GM23248 (cell line): ENCODE data around the gene ABCC4. TPM values are rescaled to one million over a fixed set of nuclear protein-coding genes. Genes with fewer than 3 reads are reported as not detected.
A peak's percentile ranks its signal among the peaks of the same experiment; 100 is the strongest.

Experiments
- DNase-seq: peaks from one replicate; pipeline ENCODE4 v3.0.0-alpha.2; 2015
- H2AFZ ChIP-seq: fragments of 200-600 bp; sonication (generic); 2 replicates; pipeline ENCODE4 v1.6.1; 2016; ENCODE audit warnings: antibody characterized with exemption
- H3F3A ChIP-seq: fragments of 200-600 bp; sonication (generic); 2 replicates; pipeline ENCODE4 v1.6.1; 2016; ENCODE audit warnings: mild to moderate bottlenecking, antibody characterized with exemption, mixed run types; ENCODE audit not compliant: insufficient read depth
- H3K27ac ChIP-seq: fragments of 200-600 bp; sonication (generic); 2 replicates; pipeline ENCODE4 v1.5.1; 2016; ENCODE audit warnings: mild to moderate bottlenecking
- H3K27me3 ChIP-seq: fragments of 200-600 bp; sonication (generic); replicated peaks from 2 replicates; pipeline ENCODE4 v1.6.1; 2016; ENCODE audit warnings: mild to moderate bottlenecking; ENCODE audit not compliant: insufficient read depth
- H3K36me3 ChIP-seq: fragments of 200-600 bp; sonication (generic); 2 replicates; pipeline ENCODE4 v1.6.1; 2016; ENCODE audit warnings: low read depth, mild to moderate bottlenecking
- H3K4me1 ChIP-seq: fragments of 200-600 bp; sonication (generic); 2 replicates; pipeline ENCODE4 v1.6.1; 2016; ENCODE audit warnings: mild to moderate bottlenecking; ENCODE audit not compliant: insufficient read depth
- H3K4me2 ChIP-seq: fragments of 200-600 bp; sonication (generic); one replicate; pipeline ENCODE4 v1.6.1; 2016; ENCODE audit warnings: mild to moderate bottlenecking; ENCODE audit not compliant: unreplicated experiment
- H3K4me3 ChIP-seq: fragments of 200-600 bp; sonication (generic); 2 replicates; pipeline ENCODE4 v1.5.1; 2016; ENCODE audit warnings: mild to moderate bottlenecking
- H3K79me2 ChIP-seq: fragments of 200-600 bp; sonication (generic); 2 replicates; pipeline ENCODE4 v1.6.1; 2016; ENCODE audit warnings: mild to moderate bottlenecking; ENCODE audit not compliant: insufficient read depth
- H3K9ac ChIP-seq: fragments of 200-600 bp; sonication (generic); 2 replicates; pipeline ENCODE4 v1.6.1; 2016; ENCODE audit warnings: mild to moderate bottlenecking
- H3K9me2 ChIP-seq: fragments of 200-600 bp; sonication (generic); 2 replicates; pipeline ENCODE4 v1.6.1; 2016; ENCODE audit warnings: mixed run types, mild to moderate bottlenecking, moderate library complexity; ENCODE audit not compliant: insufficient read depth
- H3K9me3 ChIP-seq: fragments of 200-600 bp; sonication (generic); one replicate; pipeline ENCODE4 v1.6.1; 2017; ENCODE audit warnings: low read depth
- H4K20me1 ChIP-seq: fragments of 200-600 bp; sonication (generic); 2 replicates; pipeline ENCODE4 v1.6.0; 2016; ENCODE audit not compliant: insufficient read depth
- EZH2 ChIP-seq: fragments of 200-600 bp; sonication (generic); IDR thresholded peaks from 2 replicates; pipeline ENCODE4 v1.6.1; 2018; ENCODE audit warnings: antibody characterized with exemption, mild to moderate bottlenecking; ENCODE audit not compliant: insufficient read depth, poor library complexity, severe bottlenecking
- EZH2phosphoT487 ChIP-seq: fragments of 200-600 bp; sonication (generic); IDR thresholded peaks from 2 replicates; pipeline ENCODE4 v1.6.1; 2018; ENCODE audit warnings: antibody characterized with exemption, moderate library complexity, mild to moderate bottlenecking, low read depth; ENCODE audit not compliant: insufficient read depth
- WGBS, 2 experiments: methylation state at CpG; one replicate each; pipeline ENCODE4 v1.1.6; 2015 to 2017; ENCODE audit warnings: low lambda C conversion rate in 2 of 2, low coverage in 1 of 2; ENCODE audit errors: missing lambda C conversion rate in 2 of 2; 5-methylcytosine and 5-hydroxymethylcytosine counted together
- in situ Hi-C: fragments of 300-500 bp; cut with MboI; formaldehyde crosslinking; loops from 2 replicates; pipeline ENCODE4 v1.15.0; 2020
- polyA plus RNA-seq: library from polyadenylated mRNA; unstranded; fragments of >200 nt; fragmentation: Nextera tagmentation; extraction: Ambion mirVana; gene quantifications from 2 replicates; pipeline ENCODE4 v1.2.1, GENCODE V29; 2016
- total RNA-seq: library from RNA; depleted of rRNA; stranded (reverse); fragments of >200 nt; shearing (Covaris generic); gene quantifications from 2 replicates; pipeline ENCODE4 v1.2.3, GENCODE V29; 2014

ABCC4 gene
- total and polyA plus RNA-seq, 2 experiments from 2014 or later: 3.9 to 11.2 TPM

GRCh38 chr13:95154413-95154886, 146.8 kb downstream of the ABCC4 start:
- H3K27me3 ChIP-seq: no peaks in the 10 kb centered on the region
- no peaks in the 10 kb centered on the region for H3K9me3 ChIP-seq
- H4K20me1 ChIP-seq: no peaks in the 10 kb centered on the region
- TF ChIP-seq EZH2 (no peak), EZH2phosphoT487 (no peak)
- H3F3A ChIP-seq: no peaks in the 10 kb centered on the region
- peak; percentile 38 for DNase-seq
- no peak overlapping the region for H3K27ac ChIP-seq
- H3K4me1 ChIP-seq: peaks cover 9% of the 10 kb centered on the region; the same call in 1 of the 2 replicates
- no peak overlapping the region for H3K4me3 ChIP-seq
- H3K9me2 ChIP-seq: no peaks in the 10 kb centered on the region
- in situ Hi-C loops: loop anchor here (25.0 kb wide), 1 partner anchor 492 kb away; no protein-coding TSS in a partner anchor
- 58 to 59% methylated on average over 3 of the region's 3 CpGs for WGBS, 2 experiments
- H3K79me2 ChIP-seq: no peaks in the 10 kb centered on the region
- no peak overlapping the region for H2AFZ ChIP-seq
- no peak overlapping the region for H3K4me2 ChIP-seq
- H3K9ac ChIP-seq: no peak overlapping the region; the same call in 1 of the 2 replicates
- H3K36me3 ChIP-seq: no peaks in the 10 kb centered on the region

GRCh38 chr13:95153647-95154412, 147.4 kb downstream of the ABCC4 start:
- H3K9me3 ChIP-seq: no peaks in the 10 kb centered on the region
- H3K4me1 ChIP-seq: peaks cover 9% of the 10 kb centered on the region; the same call in 1 of the 2 replicates
- no peaks in the 10 kb centered on the region for H4K20me1 ChIP-seq
- H3K36me3 ChIP-seq: no peaks in the 10 kb centered on the region
- no peaks in the 10 kb centered on the region for H3K79me2 ChIP-seq
- no peak overlapping the region for H3K4me3 ChIP-seq
- no peak overlapping the region for H2AFZ ChIP-seq
- no peak for TF ChIP-seq EZH2phosphoT487
- TF ChIP-seq EZH2: no peak
- H3K27ac ChIP-seq: no peak overlapping the region
- 71 to 77% methylated on average over 7 of the region's 7 CpGs for WGBS, 2 experiments
- H3K9ac ChIP-seq: no peak overlapping the region; the same call in 1 of the 2 replicates
- H3K27me3 ChIP-seq: no peaks in the 10 kb centered on the region
- H3F3A ChIP-seq: no peaks in the 10 kb centered on the region
- in situ Hi-C loops: loop anchor here (25.0 kb wide), 1 partner anchor 492 kb away; no protein-coding TSS in a partner anchor
- H3K4me2 ChIP-seq: no peak overlapping the region
- DNase-seq: peak; percentile 28
- H3K9me2 ChIP-seq: no peaks in the 10 kb centered on the region

GRCh38 chr13:95151942-95152587, 149.2 kb downstream of the ABCC4 start:
- WGBS, 2 experiments: 97 to 98% methylated on average over 4 of the region's 4 CpGs
- in situ Hi-C loops: loop anchor here (25.0 kb wide), 1 partner anchor 490 kb away; no protein-coding TSS in a partner anchor
- no peaks in the 10 kb centered on the region for H3K27me3 ChIP-seq
- TF ChIP-seq EZH2 (no peak), EZH2phosphoT487 (no peak)
- H4K20me1 ChIP-seq: no peaks in the 10 kb centered on the region
- H3K9ac ChIP-seq: no peak overlapping the region
- H2AFZ ChIP-seq: no peak overlapping the region
- no peaks in the 10 kb centered on the region for H3K36me3 ChIP-seq
- no peak overlapping the region for H3K4me3 ChIP-seq
- no peaks in the 10 kb centered on the region for H3K9me2 ChIP-seq
- H3K9me3 ChIP-seq: no peaks in the 10 kb centered on the region
- H3K4me2 ChIP-seq: no peak overlapping the region
- H3K27ac ChIP-seq: no peak overlapping the region
- peaks cover 9% of the 10 kb centered on the region; the same call in 1 of the 2 replicates for H3K4me1 ChIP-seq
- no peaks in the 10 kb centered on the region for H3K79me2 ChIP-seq
- DNase-seq: no peak
- H3F3A ChIP-seq: no peaks in the 10 kb centered on the region

- no peak overlapping the region for H2AFZ ChIP-seq
- no peak overlapping the region for H3K4me3 ChIP-seq
- H3F3A ChIP-seq: no peaks in the 10 kb centered on the region
- H3K9me3 ChIP-seq: no peaks in the 10 kb centered on the region
- no peak for TF ChIP-seq EZH2phosphoT487
- no peak for TF ChIP-seq EZH2
- no peaks in the 10 kb centered on the region for H3K27me3 ChIP-seq
- H3K79me2 ChIP-seq: no peaks in the 10 kb centered on the region
- in situ Hi-C loops: loop anchor here (25.0 kb wide), 1 partner anchor 488 kb away; no protein-coding TSS in a partner anchor
- no peaks in the 10 kb centered on the region for H3K36me3 ChIP-seq
- H3K27ac ChIP-seq: no peak overlapping the region
- peaks cover 9% of the 10 kb centered on the region; the same call in 1 of the 2 replicates for H3K4me1 ChIP-seq
- no peaks in the 10 kb centered on the region for H3K9me2 ChIP-seq
- no peak for DNase-seq
- no peak overlapping the region for H3K9ac ChIP-seq
- 46 to 58% methylated on average over 2 of the region's 2 CpGs for WGBS, 2 experiments
- H4K20me1 ChIP-seq: no peaks in the 10 kb centered on the region
- H3K4me2 ChIP-seq: no peak overlapping the region
Measured at GRCh38 chr13:95150555-95150954, 150.7 kb downstream of the ABCC4 start.
